Measurements from ENCODE around the gene ME3.

DNA sequence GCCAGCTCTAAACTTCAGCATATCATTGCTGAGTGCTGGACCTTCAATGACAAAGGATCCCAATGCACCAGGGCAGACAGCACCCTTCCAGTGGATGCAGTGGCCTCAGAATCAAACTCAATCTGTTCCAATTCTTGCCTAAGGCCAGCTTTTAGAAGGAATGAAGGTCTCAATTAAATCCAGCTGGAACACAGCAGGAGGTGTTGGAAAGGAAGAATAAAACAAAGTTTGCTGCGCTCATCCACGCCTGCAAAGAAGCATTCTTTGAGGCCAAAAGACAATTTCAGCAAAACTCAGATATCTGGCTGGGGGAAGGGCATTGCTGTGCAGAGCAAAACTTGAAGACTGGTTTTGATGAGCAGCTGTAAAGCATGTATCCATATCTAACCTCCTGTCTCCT lies 177.1 kb downstream of the ME3 start:
- TF ChIP-seq CREB1 (IDR thresholded peaks at IDR 0.05; ENCODE audit: low read depth) (no peak), CEBPB (IDR thresholded peaks at IDR 0.05) (no peak), EP300 (IDR thresholded peaks at IDR 0.05; ENCODE audit: borderline replicate concordance) (no peak), TAF1 (IDR thresholded peaks at IDR 0.05; ENCODE audit: low read depth) (no peak), TCF12 (IDR thresholded peaks at IDR 0.05; ENCODE audit: low read depth) (no peak), EGR1 (IDR thresholded peaks at IDR 0.05) (no peak), RAD21 (IDR thresholded peaks at IDR 0.05; ENCODE audit: low read depth) (no peak)
- TF ChIP-seq, protein P1, sequence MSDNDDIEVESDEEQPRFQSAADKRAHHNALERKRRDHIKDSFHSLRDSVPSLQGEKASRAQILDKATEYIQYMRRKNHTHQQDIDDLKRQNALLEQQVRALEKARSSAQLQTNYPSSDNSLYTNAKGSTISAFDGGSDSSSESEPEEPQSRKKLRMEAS (IDR thresholded peaks at IDR 0.05): no peak
- TF ChIP-seq, protein P2, sequence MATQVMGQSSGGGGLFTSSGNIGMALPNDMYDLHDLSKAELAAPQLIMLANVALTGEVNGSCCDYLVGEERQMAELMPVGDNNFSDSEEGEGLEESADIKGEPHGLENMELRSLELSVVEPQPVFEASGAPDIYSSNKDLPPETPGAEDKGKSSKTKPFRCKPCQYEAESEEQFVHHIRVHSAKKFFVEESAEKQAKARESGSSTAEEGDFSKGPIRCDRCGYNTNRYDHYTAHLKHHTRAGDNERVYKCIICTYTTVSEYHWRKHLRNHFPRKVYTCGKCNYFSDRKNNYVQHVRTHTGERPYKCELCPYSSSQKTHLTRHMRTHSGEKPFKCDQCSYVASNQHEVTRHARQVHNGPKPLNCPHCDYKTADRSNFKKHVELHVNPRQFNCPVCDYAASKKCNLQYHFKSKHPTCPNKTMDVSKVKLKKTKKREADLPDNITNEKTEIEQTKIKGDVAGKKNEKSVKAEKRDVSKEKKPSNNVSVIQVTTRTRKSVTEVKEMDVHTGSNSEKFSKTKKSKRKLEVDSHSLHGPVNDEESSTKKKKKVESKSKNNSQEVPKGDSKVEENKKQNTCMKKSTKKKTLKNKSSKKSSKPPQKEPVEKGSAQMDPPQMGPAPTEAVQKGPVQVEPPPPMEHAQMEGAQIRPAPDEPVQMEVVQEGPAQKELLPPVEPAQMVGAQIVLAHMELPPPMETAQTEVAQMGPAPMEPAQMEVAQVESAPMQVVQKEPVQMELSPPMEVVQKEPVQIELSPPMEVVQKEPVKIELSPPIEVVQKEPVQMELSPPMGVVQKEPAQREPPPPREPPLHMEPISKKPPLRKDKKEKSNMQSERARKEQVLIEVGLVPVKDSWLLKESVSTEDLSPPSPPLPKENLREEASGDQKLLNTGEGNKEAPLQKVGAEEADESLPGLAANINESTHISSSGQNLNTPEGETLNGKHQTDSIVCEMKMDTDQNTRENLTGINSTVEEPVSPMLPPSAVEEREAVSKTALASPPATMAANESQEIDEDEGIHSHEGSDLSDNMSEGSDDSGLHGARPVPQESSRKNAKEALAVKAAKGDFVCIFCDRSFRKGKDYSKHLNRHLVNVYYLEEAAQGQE (IDR thresholded peaks at IDR 0.05; ENCODE audit: low read depth): no peak

Measured in Ishikawa (cell line).